IMR-90 (cell line): ENCODE data around the gene CCNT2. TPM values are rescaled to one million over a fixed set of nuclear protein-coding genes. Genes with fewer than 3 reads are reported as not detected.

Source experiments
- ATAC-seq: fragments of 200-7000 bp; cut with Tn5 transposase; 2 replicates; pipeline ENCODE4 v1.9.1; 2020; ENCODE audit warnings: low read depth, mild to moderate bottlenecking, moderate library complexity
- Bru-seq: library from RNA; stranded (reverse); fragments of 400-500 nt; gene quantifications from one replicate; lab custom pipeline; 2021; lab: Mats Ljungman, UMichigan
- BruChase-seq, 2 experiments: library from RNA; stranded (reverse); fragments of 400-500 nt; gene quantifications; one replicate each; lab custom pipeline; 2021; lab: Mats Ljungman, UMichigan
- BruUV-seq: library from RNA; stranded (reverse); fragments of 400-500 nt; replicated peaks from 2 replicates; lab custom pipeline; 2021; lab: Mats Ljungman, UMichigan
- CTCF ChIA-PET: fragments of 300-600 bp; formaldehyde crosslinking; extraction: SDS; loops from one replicate; lab custom pipeline; 2021; ENCODE audit warnings: antibody characterized with exemption; lab: Yijun Ruan, JAX
- POLR2A ChIA-PET: fragments of 300-600 bp; sonication (Branson Sonifier 250); formaldehyde crosslinking; loops from one replicate; lab custom pipeline; 2022; ENCODE audit warnings: antibody characterized with exemption; ENCODE audit not compliant: unreplicated experiment; lab: Charles Lee
- DNase-seq: peaks from one replicate; pipeline ENCODE4 v3.0.0; 2013
- H2AFZ ChIP-seq: replicated peaks from 2 replicates; pipeline ENCODE3; 2013; ENCODE audit warnings: low read length, mild to moderate bottlenecking; ENCODE audit not compliant: poor library complexity
- H2AK5ac ChIP-seq: 2 replicates; pipeline ENCODE4 v1.6.1; 2013; ENCODE audit warnings: low read depth, low read length, inconsistent platforms
- H2AK9ac ChIP-seq: replicated peaks from 2 replicates; pipeline ENCODE3; 2013; ENCODE audit warnings: mild to moderate bottlenecking, low read depth, low read length, moderate library complexity; ENCODE audit not compliant: poor library complexity
- H2BK120ac ChIP-seq: 2 replicates; pipeline ENCODE4 v1.6.1; 2013; ENCODE audit warnings: low read depth, low read length, inconsistent platforms
- H2BK15ac ChIP-seq: 3 replicates; pipeline ENCODE4 v1.6.1; 2013; ENCODE audit warnings: low read depth, low read length, inconsistent platforms
- H2BK20ac ChIP-seq: 2 replicates; pipeline ENCODE4 v1.6.1; 2013; ENCODE audit warnings: low read depth, mild to moderate bottlenecking, inconsistent platforms, low read length, moderate library complexity
- H2BK5ac ChIP-seq: 2 replicates; pipeline ENCODE4 v1.6.1; 2013; ENCODE audit warnings: mild to moderate bottlenecking, low read depth, low read length, inconsistent platforms; ENCODE audit not compliant: poor library complexity, severe bottlenecking
- H3K14ac ChIP-seq: replicated peaks from 2 replicates; pipeline ENCODE4 v1.6.1; 2013; ENCODE audit warnings: low read depth, low read length, inconsistent platforms
- H3K18ac ChIP-seq: 2 replicates; pipeline ENCODE4 v1.6.1; 2013; ENCODE audit warnings: low read depth, low read length, control low read depth
- H3K23ac ChIP-seq: 2 replicates; pipeline ENCODE4 v1.6.1; 2013; ENCODE audit warnings: low read depth, low read length, inconsistent platforms
- H3K27ac ChIP-seq: 2 replicates; pipeline ENCODE4 v1.5.1; 2013; ENCODE audit warnings: mild to moderate bottlenecking, control low read depth, low read length; ENCODE audit not compliant: insufficient read depth
- H3K27me3 ChIP-seq: 2 replicates; pipeline ENCODE4 v1.6.1; 2013; ENCODE audit warnings: low read length; ENCODE audit not compliant: control insufficient read depth, insufficient read depth
- H3K36me3 ChIP-seq: 2 replicates; pipeline ENCODE4 v1.6.1; 2013; ENCODE audit warnings: low read length, mixed read lengths; ENCODE audit not compliant: control insufficient read depth, insufficient read depth
- H3K4ac ChIP-seq: 2 replicates; pipeline ENCODE4 v1.6.1; 2013; ENCODE audit warnings: low read depth, low read length, inconsistent platforms
- H3K4me1 ChIP-seq: 2 replicates; pipeline ENCODE4 v1.6.1; 2013; ENCODE audit warnings: low read length, mixed read lengths; ENCODE audit not compliant: control insufficient read depth, insufficient read depth
- H3K4me2 ChIP-seq: 2 replicates; pipeline ENCODE4 v1.6.1; 2013; ENCODE audit warnings: low read depth, mild to moderate bottlenecking, control low read depth, low read length, moderate library complexity
- H3K4me3 ChIP-seq: 2 replicates; pipeline ENCODE4 v1.5.1; 2013; ENCODE audit warnings: low read depth, mild to moderate bottlenecking, control low read depth, low read length, moderate library complexity; ENCODE audit not compliant: insufficient read depth
- H3K56ac ChIP-seq: 2 replicates; pipeline ENCODE4 v1.6.1; 2013; ENCODE audit warnings: low read length, inconsistent platforms; ENCODE audit not compliant: insufficient read depth; ENCODE audit errors: extremely low read depth
- H3K79me1 ChIP-seq, 2 experiments: 2 replicates each; pipeline ENCODE4 v1.6.1; 2013; ENCODE audit warnings: low read length in 2 of 2, inconsistent platforms in 1 of 2, low read depth in 1 of 2
- H3K9ac ChIP-seq: 2 replicates; pipeline ENCODE4 v1.6.1; 2013; ENCODE audit warnings: low read depth, low read length, control low read depth
- H3K9me1 ChIP-seq: 2 replicates; pipeline ENCODE4 v1.6.1; 2013; ENCODE audit warnings: low read length, inconsistent platforms; ENCODE audit not compliant: insufficient read depth
- H3K9me3 ChIP-seq: 2 replicates; pipeline ENCODE4 v1.6.1; 2013; ENCODE audit warnings: low read length; ENCODE audit not compliant: control insufficient read depth, insufficient read depth
- H4K20me1 ChIP-seq: 2 replicates; pipeline ENCODE4 v1.6.1; 2013; ENCODE audit warnings: low read length, inconsistent platforms; ENCODE audit not compliant: insufficient read depth
- H4K5ac ChIP-seq: 2 replicates; pipeline ENCODE4 v1.6.1; 2013; ENCODE audit warnings: mild to moderate bottlenecking, low read depth, low read length, control low read depth
- H4K8ac ChIP-seq, 2 experiments: 2 replicates each; pipeline ENCODE4 v1.6.1; 2013; ENCODE audit warnings: low read depth in 2 of 2, low read length in 2 of 2, control low read depth in 1 of 2, inconsistent platforms in 1 of 2
- H4K91ac ChIP-seq: 2 replicates; pipeline ENCODE4 v1.6.1; 2013; ENCODE audit warnings: low read depth, low read length, inconsistent platforms; ENCODE audit not compliant: insufficient read depth
- BHLHE40 ChIP-seq: fragments of 150-350 bp; IDR thresholded peaks from 2 replicates; pipeline ENCODE4 v1.6.1; 2016; ENCODE audit warnings: mild to moderate bottlenecking, low read depth, low read length
- CHD1 ChIP-seq: IDR thresholded peaks from 2 replicates; pipeline ENCODE4 v1.6.1; 2012; ENCODE audit warnings: low read depth, low read length, improper control_type of control experiment
- MAFK ChIP-seq: IDR thresholded peaks from 2 replicates; pipeline ENCODE4 v1.6.1; 2012; ENCODE audit warnings: low read depth, low read length, improper control_type of control experiment
- MAZ ChIP-seq: IDR thresholded peaks from 2 replicates; pipeline ENCODE4 v1.6.1; 2012; ENCODE audit warnings: low read depth, mild to moderate bottlenecking, low read length, improper control_type of control experiment, moderate library complexity, borderline replicate concordance
- NFE2L2 ChIP-seq: fragments of 150-350 bp; IDR thresholded peaks from 2 replicates; pipeline ENCODE4 v1.6.1; 2016; ENCODE audit warnings: low read depth, mild to moderate bottlenecking, low read length
- POLR2A ChIP-seq: IDR thresholded peaks from 2 replicates; pipeline ENCODE4 v1.6.1; 2012; ENCODE audit warnings: mild to moderate bottlenecking, low read depth, low read length
- RAD21 ChIP-seq: IDR thresholded peaks from 2 replicates; pipeline ENCODE4 v1.6.1; 2012; ENCODE audit warnings: low read length, improper control_type of control experiment
- RFX5 ChIP-seq: IDR thresholded peaks from 2 replicates; pipeline ENCODE4 v1.8.0; 2012; ENCODE audit warnings: low read depth, mild to moderate bottlenecking, low read length, moderate library complexity
- SMC3 ChIP-seq: fragments of 150-350 bp; IDR thresholded peaks from 2 replicates; pipeline ENCODE4 v1.6.1; 2016; ENCODE audit warnings: low read depth, mild to moderate bottlenecking, antibody characterized with exemption, low read length, moderate library complexity
- WGBS, 2 experiments: methylation state at CpG; one replicate each; pipeline versions ENCODE4 v1.1.5 to v1.1.7; 2013; ENCODE audit warnings: missing lambda C conversion rate in 2 of 2; ENCODE audit not compliant: insufficient read length in 1 of 2; ENCODE audit errors: extremely low coverage in 2 of 2; 5-methylcytosine and 5-hydroxymethylcytosine counted together
- dilution Hi-C: fragments of 300-500 bp; cut with HindIII; formaldehyde crosslinking; loops from one replicate; pipeline ENCODE4 v1.14.3; 2018; ENCODE audit warnings: low sequenced_read_pairs; ENCODE audit not compliant: unreplicated experiment
- in situ Hi-C: fragments of 300-500 bp; cut with MboI; formaldehyde crosslinking; loops from 3 replicates; pipeline ENCODE4 v1.14.3; 2019; ENCODE audit warnings: low sequenced_read_pairs, inconsistent platforms, mixed read lengths
- intact Hi-C: fragments of 100-400 bp; cut with micrococcal nuclease; formaldehyde crosslinking; loops from 2 replicates; pipeline ENCODE4 v1.10.0; 2022
- long read RNA-seq: library from polyadenylated mRNA; unstranded; transcript quantifications from one replicate; pipeline ENCODE4 v2.0.0, GENCODE V29; 2021; ENCODE audit not compliant: unreplicated experiment
- polyA plus RNA-seq, 3 experiments: library from polyadenylated mRNA; depleted of rRNA; stranded (reverse); fragments of >200 nt; gene quantifications; 2 replicates each; pipeline ENCODE4 v1.2.3, GENCODE V29; 2012; ENCODE audit warnings: low replicate concordance in 1 of 3
- total RNA-seq: library from RNA; depleted of rRNA; stranded (reverse); fragments of >200 nt; gene quantifications from 2 replicates; pipeline ENCODE4 v1.2.3, GENCODE V29; 2012; rRNA removed
- TF ChIP-seq, protein P1 (sequence below): fragments of 150-350 bp; IDR thresholded peaks from 2 replicates; pipeline ENCODE4 v1.6.1; 2017; ENCODE audit warnings: mild to moderate bottlenecking, antibody characterized with exemption, low read length, low read depth
- TF ChIP-seq, protein P2 (sequence below): fragments of 150-350 bp; IDR thresholded peaks from 2 replicates; pipeline ENCODE4 v1.6.1; 2016; ENCODE audit warnings: low read depth, mild to moderate bottlenecking, low read length, moderate library complexity, borderline replicate concordance

The CCNT2 gene
- total RNA-seq: 30.6 and 44.6 TPM in 2 replicates
- polyA plus RNA-seq (2012; rRNA removed): 6.6 and 8.8 TPM in 2 replicates
- polyA plus RNA-seq (2012; cell fraction: cytosol; rRNA removed): 1.1 and 1.2 TPM in 2 replicates
- 9.5 and 41.4 TPM in 2 replicates for polyA plus RNA-seq (2012; cell fraction: nucleus; rRNA removed; ENCODE audit: low replicate concordance)
- percentile 93 among the genes with signal in this experiment for Bru-seq, nascent RNA
- percentile 84 among the genes with signal in this experiment for BruChase-seq, experiment 1, labeled RNA remaining after a 6-hour chase
- percentile 92 among the genes with signal in this experiment for BruChase-seq, experiment 2, labeled RNA remaining after a 2-hour chase
- long read RNA-seq, full-length matches to known transcripts: 29 of 37 reads
- long read RNA-seq, partial matches to known transcripts: 2 of 37 reads
- long read RNA-seq, other reads (novel, unspliced or antisense): 6 of 37 reads

DNA sequence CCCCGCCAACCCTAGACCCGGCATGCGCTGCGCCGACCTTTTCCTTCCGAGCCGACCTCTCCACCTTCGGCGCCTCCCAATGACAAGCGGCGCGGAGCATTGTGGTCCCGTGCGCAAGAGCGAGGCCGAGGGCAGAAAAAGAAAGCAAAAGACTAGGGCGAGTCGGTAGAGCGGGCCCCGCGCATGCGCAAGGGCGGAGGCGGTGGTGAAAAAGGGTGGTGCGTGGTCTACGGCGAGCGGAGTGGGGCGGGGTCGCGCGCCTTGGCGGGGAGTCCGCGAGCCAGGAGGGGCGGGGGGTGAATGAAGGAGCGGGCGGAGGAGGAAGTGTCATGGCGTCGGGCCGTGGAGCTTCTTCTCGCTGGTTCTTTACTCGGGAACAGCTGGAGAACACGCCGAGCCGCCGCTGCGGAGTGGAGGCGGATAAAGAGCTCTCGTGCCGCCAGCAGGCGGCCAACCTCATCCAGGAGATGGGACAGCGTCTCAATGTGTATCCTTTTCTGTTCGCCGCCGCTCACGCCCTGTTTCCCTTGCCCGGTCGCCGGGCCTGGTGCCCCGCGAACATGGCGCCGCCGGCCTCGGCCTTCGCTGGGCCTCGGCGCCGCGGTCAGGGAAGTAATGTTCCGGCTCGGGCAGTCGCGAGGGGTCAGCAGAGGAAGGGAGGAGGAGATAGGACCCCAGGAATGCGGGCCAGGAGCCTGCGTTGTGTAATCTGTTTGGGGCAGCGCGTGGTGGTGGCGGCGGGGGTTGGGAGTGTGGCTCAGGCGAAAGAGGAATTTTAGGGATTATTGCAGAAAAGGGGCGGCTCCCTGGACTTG is at the start of gene CCNT2:
Gene CCNT2, plus strand, starts transcription at position 297 of the 815 bp plus-strand sequence. Its CDS starts 33 bp downstream, at position 330.
- POLR2A ChIA-PET: interaction anchor here (0.6 kb wide), 1 partner anchor 946 kb away, joined by 3 read pairs; no protein-coding TSS in a partner anchor
- H3K27ac ChIP-seq: peak within 1 kb of the TSS; percentile 98
- dilution Hi-C loops: no loop called here
- peak; percentile 91 for TF ChIP-seq BHLHE40
- peak; percentile 87 for TF ChIP-seq POLR2A
- TF ChIP-seq MAFK: no peak
- no peak for TF ChIP-seq SMC3
- TF ChIP-seq, protein P1, sequence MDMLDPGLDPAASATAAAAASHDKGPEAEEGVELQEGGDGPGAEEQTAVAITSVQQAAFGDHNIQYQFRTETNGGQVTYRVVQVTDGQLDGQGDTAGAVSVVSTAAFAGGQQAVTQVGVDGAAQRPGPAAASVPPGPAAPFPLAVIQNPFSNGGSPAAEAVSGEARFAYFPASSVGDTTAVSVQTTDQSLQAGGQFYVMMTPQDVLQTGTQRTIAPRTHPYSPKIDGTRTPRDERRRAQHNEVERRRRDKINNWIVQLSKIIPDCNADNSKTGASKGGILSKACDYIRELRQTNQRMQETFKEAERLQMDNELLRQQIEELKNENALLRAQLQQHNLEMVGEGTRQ: peak; percentile 61
- no peak for TF ChIP-seq RAD21
- no peak for TF ChIP-seq NFE2L2
- TF ChIP-seq CHD1: no peak
- no peak for TF ChIP-seq RFX5
- TF ChIP-seq, protein P2, sequence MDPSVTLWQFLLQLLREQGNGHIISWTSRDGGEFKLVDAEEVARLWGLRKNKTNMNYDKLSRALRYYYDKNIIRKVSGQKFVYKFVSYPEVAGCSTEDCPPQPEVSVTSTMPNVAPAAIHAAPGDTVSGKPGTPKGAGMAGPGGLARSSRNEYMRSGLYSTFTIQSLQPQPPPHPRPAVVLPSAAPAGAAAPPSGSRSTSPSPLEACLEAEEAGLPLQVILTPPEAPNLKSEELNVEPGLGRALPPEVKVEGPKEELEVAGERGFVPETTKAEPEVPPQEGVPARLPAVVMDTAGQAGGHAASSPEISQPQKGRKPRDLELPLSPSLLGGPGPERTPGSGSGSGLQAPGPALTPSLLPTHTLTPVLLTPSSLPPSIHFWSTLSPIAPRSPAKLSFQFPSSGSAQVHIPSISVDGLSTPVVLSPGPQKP: no peak
- peak; percentile 98 for TF ChIP-seq MAZ

More for the DNA sequence above, at the start of gene CCNT2:
- Histone ChIP-seq H3K4me2 (peak within 1 kb of the TSS; percentile 91), H4K8ac (peak within 1 kb of the TSS; percentile 82 to 86), H3K9me3 (no peaks in the 10 kb centered on the region), H2AK5ac (peak within 1 kb of the TSS; percentile 80), H2BK120ac (peak within 1 kb of the TSS; percentile 81), H3K56ac (peak within 1 kb of the TSS; percentile 97), H3K9ac (peak within 1 kb of the TSS; percentile 98), H3K27me3 (no peaks in the 10 kb centered on the region), H3K18ac (peak within 1 kb of the TSS; percentile 87), H2BK15ac (no peak within 1 kb of the TSS; the same call in 2 of the 3 replicates), H3K4ac (peak within 1 kb of the TSS; percentile 94), H2AFZ (peak within 1 kb of the TSS; percentile 98), H2AK9ac (peak within 1 kb of the TSS; percentile 97), H3K9me1 (no peaks in the 10 kb centered on the region; the same call in 1 of the 2 replicates), H2BK5ac (peak within 1 kb of the TSS; percentile 93), H3K36me3 (no peaks in the 10 kb centered on the region), H3K23ac (peak within 1 kb of the TSS; percentile 100), H3K4me3 (peak within 1 kb of the TSS; percentile 89), H4K5ac (peak within 1 kb of the TSS; percentile 94), H4K20me1 (peaks cover 35% of the 10 kb centered on the region), H2BK20ac (no peak within 1 kb of the TSS; the same call in 1 of the 2 replicates), H4K91ac (peak within 1 kb of the TSS; percentile 95), H3K79me1 (peaks cover 5 to 18% of the 10 kb centered on the region in 2 experiments; a peak in 2 of 4 replicates), H3K14ac (peak within 1 kb of the TSS; percentile 96), H3K4me1 (peaks cover 2% of the 10 kb centered on the region; the same call in 1 of the 2 replicates)
- CTCF ChIA-PET: interaction anchor here (0.6 kb wide), 1 partner anchor 15 kb away, joined by 3 read pairs; no protein-coding TSS in a partner anchor
- peak; percentile 91 for ATAC-seq
- in situ Hi-C loops: loop anchor here (10.0 to 25.0 kb wide), 2 partner anchors 804 to 1031 kb away; no protein-coding TSS in a partner anchor
- TSS peak; percentile 19 for BruUV-seq
- intact Hi-C loops: no loop called here
- peak; percentile 98 for DNase-seq
- WGBS, 2 experiments: 0% methylated on average over 28 of the region's 83 CpGs; no CpG with 5 or more reads in 1 of the 2 experiments
